HepG2 (cell line): ENCODE results near the gene PREP.

ENCODE experiments used
- ESRRA ChIP-seq: sonication (generic); formaldehyde crosslinking; IDR thresholded peaks from 2 replicates; pipeline ENCODE4 v1.5.1; 2020; ENCODE audit warnings: mild to moderate bottlenecking, low read depth, missing genetic modification reagents
- FOXP1 ChIP-seq, 2 experiments: fragments of 450-650 bp in 1 of 2; IDR thresholded peaks; 2 replicates each; pipeline ENCODE4 v1.6.1; 2017 to 2018; ENCODE audit warnings: antibody characterized with exemption in 1 of 2
- PAF1 ChIP-seq: IDR thresholded peaks from 2 replicates; pipeline ENCODE4 v1.6.1; 2016; ENCODE audit warnings: missing genetic modification reagents, missing compliant biosample characterization
- POGZ ChIP-seq: sonication (generic); formaldehyde crosslinking; IDR thresholded peaks from 2 replicates; pipeline ENCODE4 v1.4.0; 2020; ENCODE audit warnings: mild to moderate bottlenecking, missing genetic modification reagents
- POLR2A ChIP-seq, 2 experiments: IDR thresholded peaks; 2 replicates each; pipeline ENCODE4 v1.6.1; 2011; ENCODE audit warnings: low read depth in 2 of 2, low read length in 2 of 2, mild to moderate bottlenecking in 1 of 2, moderate library complexity in 1 of 2; ENCODE audit not compliant: insufficient read depth in 1 of 2
- POLR2AphosphoS5 ChIP-seq: IDR thresholded peaks from 2 replicates; pipeline ENCODE4 v1.6.1; 2012; ENCODE audit warnings: low read depth, low read length
- RNF2 ChIP-seq: fragments of 450-650 bp; conservative IDR thresholded peaks from 2 replicates; pipeline ENCODE4 v1.6.1; 2016; ENCODE audit warnings: low read depth
- TOE1 ChIP-seq: sonication (generic); formaldehyde crosslinking; IDR thresholded peaks from 2 replicates; pipeline ENCODE4 v1.4.0; 2020; ENCODE audit warnings: mild to moderate bottlenecking, missing genetic modification reagents
- ZNF235 ChIP-seq: sonication (generic); formaldehyde crosslinking; IDR thresholded peaks from 2 replicates; pipeline ENCODE4 v1.8.1; 2023; ENCODE audit warnings: mild to moderate bottlenecking, missing genetic modification reagents, borderline replicate concordance
- TF ChIP-seq, protein P1 (sequence below): sonication (generic); formaldehyde crosslinking; IDR thresholded peaks from 2 replicates; pipeline ENCODE4 v1.5.0; 2020; ENCODE audit warnings: mild to moderate bottlenecking, missing genetic modification reagents, moderate library complexity
- TF ChIP-seq, protein P2 (sequence below): sonication (generic); formaldehyde crosslinking; IDR thresholded peaks from 2 replicates; pipeline ENCODE4 v1.5.0; 2020; ENCODE audit warnings: missing genetic modification reagents
- TF ChIP-seq, protein P3 (sequence below): sonication (generic); formaldehyde crosslinking; IDR thresholded peaks from 2 replicates; pipeline ENCODE4 v1.5.1; 2020; ENCODE audit warnings: missing genetic modification reagents, mild to moderate bottlenecking, borderline replicate concordance

DNA sequence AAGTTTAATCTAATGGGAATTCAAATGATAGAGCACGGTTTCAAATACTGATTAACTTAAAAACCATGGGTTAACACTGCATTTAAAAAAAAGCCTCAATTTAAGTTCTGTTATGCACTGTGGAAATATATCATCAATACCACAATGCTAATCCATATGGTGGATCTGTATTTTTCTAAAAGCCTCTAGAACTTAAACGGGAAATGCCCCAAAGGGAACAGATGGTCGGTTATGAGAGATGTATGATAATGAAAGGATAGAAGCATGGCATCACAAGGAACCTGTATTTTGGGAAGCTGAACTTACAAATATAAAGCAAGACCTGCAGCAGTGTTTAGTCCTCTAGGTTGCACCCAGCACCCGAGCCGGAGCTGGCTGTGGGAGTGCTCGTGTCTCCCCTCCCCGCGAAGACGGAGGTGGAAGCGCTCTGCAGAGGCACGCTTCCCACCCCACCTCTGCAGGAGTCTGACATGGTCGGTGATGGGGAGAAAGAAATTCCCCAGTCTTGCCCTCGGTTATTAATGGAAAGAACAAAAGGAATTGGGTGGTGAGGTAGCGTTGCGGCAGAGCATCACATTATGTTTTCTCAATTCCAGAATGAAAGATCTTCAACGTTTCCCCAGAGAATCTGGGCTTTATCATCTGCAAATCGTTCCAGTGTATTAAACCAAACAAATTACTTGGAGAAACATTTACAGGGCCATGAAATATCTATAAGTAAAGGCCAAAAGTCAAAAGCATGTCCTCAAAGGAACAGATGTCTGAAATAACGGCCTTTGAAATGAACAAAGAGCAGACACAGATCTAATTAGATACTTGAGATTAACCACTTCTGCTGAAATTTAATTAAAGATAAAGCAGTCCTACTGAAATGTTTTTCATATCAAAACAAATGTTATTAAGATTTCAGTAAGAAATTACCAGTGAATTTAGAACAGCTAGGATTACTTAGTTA is 120.0 kb downstream of the PREP start:
- TF ChIP-seq, protein P1, sequence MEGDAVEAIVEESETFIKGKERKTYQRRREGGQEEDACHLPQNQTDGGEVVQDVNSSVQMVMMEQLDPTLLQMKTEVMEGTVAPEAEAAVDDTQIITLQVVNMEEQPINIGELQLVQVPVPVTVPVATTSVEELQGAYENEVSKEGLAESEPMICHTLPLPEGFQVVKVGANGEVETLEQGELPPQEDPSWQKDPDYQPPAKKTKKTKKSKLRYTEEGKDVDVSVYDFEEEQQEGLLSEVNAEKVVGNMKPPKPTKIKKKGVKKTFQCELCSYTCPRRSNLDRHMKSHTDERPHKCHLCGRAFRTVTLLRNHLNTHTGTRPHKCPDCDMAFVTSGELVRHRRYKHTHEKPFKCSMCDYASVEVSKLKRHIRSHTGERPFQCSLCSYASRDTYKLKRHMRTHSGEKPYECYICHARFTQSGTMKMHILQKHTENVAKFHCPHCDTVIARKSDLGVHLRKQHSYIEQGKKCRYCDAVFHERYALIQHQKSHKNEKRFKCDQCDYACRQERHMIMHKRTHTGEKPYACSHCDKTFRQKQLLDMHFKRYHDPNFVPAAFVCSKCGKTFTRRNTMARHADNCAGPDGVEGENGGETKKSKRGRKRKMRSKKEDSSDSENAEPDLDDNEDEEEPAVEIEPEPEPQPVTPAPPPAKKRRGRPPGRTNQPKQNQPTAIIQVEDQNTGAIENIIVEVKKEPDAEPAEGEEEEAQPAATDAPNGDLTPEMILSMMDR: no peak
- TF ChIP-seq RNF2 (no peak), TOE1 (no peak), POLR2AphosphoS5 (no peak), ZNF235 (CRISPR knock-in tag) (no peak), FOXP1 (IDR thresholded peaks at IDR 0.05) (no peak), FOXP1 (CRISPR knock-in tag; IDR thresholded peaks at IDR 0.05) (no peak), POLR2A (IDR thresholded peaks at IDR 0.05; ENCODE audit: insufficient read depth in 1 of 2, low read depth in 2 of 2, low read length in 2 of 2) (no peak), ESRRA (CRISPR knock-in tag) (no peak), PAF1 (CRISPR knock-in tag) (no peak), POGZ (no peak)
- TF ChIP-seq, protein P2, sequence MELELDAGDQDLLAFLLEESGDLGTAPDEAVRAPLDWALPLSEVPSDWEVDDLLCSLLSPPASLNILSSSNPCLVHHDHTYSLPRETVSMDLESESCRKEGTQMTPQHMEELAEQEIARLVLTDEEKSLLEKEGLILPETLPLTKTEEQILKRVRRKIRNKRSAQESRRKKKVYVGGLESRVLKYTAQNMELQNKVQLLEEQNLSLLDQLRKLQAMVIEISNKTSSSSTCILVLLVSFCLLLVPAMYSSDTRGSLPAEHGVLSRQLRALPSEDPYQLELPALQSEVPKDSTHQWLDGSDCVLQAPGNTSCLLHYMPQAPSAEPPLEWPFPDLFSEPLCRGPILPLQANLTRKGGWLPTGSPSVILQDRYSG (CRISPR knock-in tag): no peak
- TF ChIP-seq, protein P3, sequence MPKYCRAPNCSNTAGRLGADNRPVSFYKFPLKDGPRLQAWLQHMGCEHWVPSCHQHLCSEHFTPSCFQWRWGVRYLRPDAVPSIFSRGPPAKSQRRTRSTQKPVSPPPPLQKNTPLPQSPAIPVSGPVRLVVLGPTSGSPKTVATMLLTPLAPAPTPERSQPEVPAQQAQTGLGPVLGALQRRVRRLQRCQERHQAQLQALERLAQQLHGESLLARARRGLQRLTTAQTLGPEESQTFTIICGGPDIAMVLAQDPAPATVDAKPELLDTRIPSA (CRISPR knock-in tag): no peak
